SK-N-SH treated with all-trans-retinoic acid at 6 μM for 48 hours (cell line): ENCODE results near the gene PMFBP1.

Source experiments
- ATAC-seq: fragments of 200-7000 bp; cut with Tn5 transposase; 3 replicates; pipeline ENCODE4 v1.9.1; 2020; ENCODE audit warnings: mild to moderate bottlenecking, moderate library complexity
- ARNTL ChIP-seq: fragments of 450-650 bp; formaldehyde crosslinking; IDR thresholded peaks from 2 replicates; pipeline ENCODE4 v1.5.0; 2020; ENCODE audit warnings: low read depth, mild to moderate bottlenecking, moderate library complexity, borderline replicate concordance
- BACH2 ChIP-seq: fragments of 250-450 bp; sonication (Bioruptor Pico); IDR thresholded peaks from 2 replicates; pipeline ENCODE4 v1.9.0; 2021; ENCODE audit warnings: mild to moderate bottlenecking, borderline replicate concordance
- CSDC2 ChIP-seq: fragments of 250-450 bp; sonication (Bioruptor Pico); IDR thresholded peaks from 2 replicates; pipeline ENCODE4 v1.5.0; 2020; ENCODE audit warnings: mild to moderate bottlenecking, moderate library complexity
- ESRRG ChIP-seq: fragments of 250-450 bp; sonication (Bioruptor Pico); IDR thresholded peaks from 2 replicates; pipeline ENCODE4 v1.6.1; 2021; ENCODE audit warnings: mild to moderate bottlenecking
- GLIS3 ChIP-seq: fragments of 250-450 bp; sonication (Bioruptor Pico); IDR thresholded peaks from 2 replicates; pipeline ENCODE4 v1.5.0; 2020; ENCODE audit warnings: mild to moderate bottlenecking, moderate library complexity
- ISL1 ChIP-seq: fragments of 250-450 bp; sonication (Bioruptor Pico); IDR thresholded peaks from 2 replicates; pipeline ENCODE4 v2.1.2; 2022; ENCODE audit warnings: mild to moderate bottlenecking, moderate library complexity
- PPARA ChIP-seq: fragments of 250-450 bp; sonication (Bioruptor Pico); IDR thresholded peaks from 2 replicates; pipeline ENCODE4 v1.5.0; 2020; ENCODE audit warnings: mild to moderate bottlenecking, borderline replicate concordance
- RARB ChIP-seq: fragments of 250-450 bp; sonication (Bioruptor Pico); IDR thresholded peaks from 2 replicates; pipeline ENCODE4 v1.8.0; 2021; ENCODE audit warnings: mild to moderate bottlenecking, moderate library complexity
- SNAI2 ChIP-seq: fragments of 250-450 bp; sonication (Bioruptor Pico); IDR thresholded peaks from 2 replicates; pipeline ENCODE4 v1.5.0; 2020; ENCODE audit warnings: mild to moderate bottlenecking, moderate library complexity
- TOX ChIP-seq: fragments of 250-450 bp; sonication (Bioruptor Pico); IDR thresholded peaks from 2 replicates; pipeline ENCODE4 v1.8.0; 2021; ENCODE audit warnings: mild to moderate bottlenecking, moderate library complexity, borderline replicate concordance
- ZC3H10 ChIP-seq: fragments of 250-450 bp; sonication (Bioruptor Pico); IDR thresholded peaks from 2 replicates; pipeline ENCODE4 v1.5.1; 2021; ENCODE audit warnings: mild to moderate bottlenecking, moderate library complexity
- ZFP3 ChIP-seq: fragments of 250-450 bp; sonication (Bioruptor Pico); IDR thresholded peaks from 2 replicates; pipeline ENCODE4 v1.5.0; 2020; ENCODE audit warnings: mild to moderate bottlenecking, moderate library complexity
- ZFP30 ChIP-seq: fragments of 450-650 bp; formaldehyde crosslinking; IDR thresholded peaks from 2 replicates; pipeline ENCODE4 v1.5.0; 2022; ENCODE audit warnings: mild to moderate bottlenecking, moderate library complexity
- ZNF565 ChIP-seq: fragments of 450-650 bp; formaldehyde crosslinking; conservative IDR thresholded peaks from 2 replicates; pipeline ENCODE4 v1.5.0; 2020; ENCODE audit warnings: low read depth, mild to moderate bottlenecking, moderate library complexity
- ZNF70 ChIP-seq: fragments of 450-650 bp; formaldehyde crosslinking; IDR thresholded peaks from 2 replicates; pipeline ENCODE4 v1.5.0; 2020; ENCODE audit warnings: mild to moderate bottlenecking, moderate library complexity
- ZNF8 ChIP-seq: fragments of 450-650 bp; formaldehyde crosslinking; IDR thresholded peaks from 2 replicates; pipeline ENCODE4 v1.5.0; 2020; ENCODE audit warnings: mild to moderate bottlenecking, moderate library complexity
- TF ChIP-seq, protein P1 (sequence below): fragments of 250-450 bp; sonication (Bioruptor Pico); IDR thresholded peaks from 2 replicates; pipeline ENCODE4 v1.5.1; 2020; ENCODE audit warnings: low read depth, mild to moderate bottlenecking, moderate library complexity
- TF ChIP-seq, protein P2 (sequence below): fragments of 250-450 bp; sonication (Bioruptor Pico); IDR thresholded peaks from 2 replicates; pipeline ENCODE4 v1.5.1; 2021; ENCODE audit warnings: mild to moderate bottlenecking, moderate library complexity
- TF ChIP-seq, protein P3 (sequence below): fragments of 250-450 bp; sonication (Bioruptor Pico); IDR thresholded peaks from 2 replicates; pipeline ENCODE4 v1.5.0; 2020; ENCODE audit warnings: mild to moderate bottlenecking, moderate library complexity
- TF ChIP-seq, protein P4 (sequence below): fragments of 250-450 bp; sonication (Bioruptor Pico); IDR thresholded peaks from 2 replicates; pipeline ENCODE4 v1.8.0; 2020; ENCODE audit warnings: mild to moderate bottlenecking, moderate library complexity, borderline replicate concordance

Gene PMFBP1

DNA sequence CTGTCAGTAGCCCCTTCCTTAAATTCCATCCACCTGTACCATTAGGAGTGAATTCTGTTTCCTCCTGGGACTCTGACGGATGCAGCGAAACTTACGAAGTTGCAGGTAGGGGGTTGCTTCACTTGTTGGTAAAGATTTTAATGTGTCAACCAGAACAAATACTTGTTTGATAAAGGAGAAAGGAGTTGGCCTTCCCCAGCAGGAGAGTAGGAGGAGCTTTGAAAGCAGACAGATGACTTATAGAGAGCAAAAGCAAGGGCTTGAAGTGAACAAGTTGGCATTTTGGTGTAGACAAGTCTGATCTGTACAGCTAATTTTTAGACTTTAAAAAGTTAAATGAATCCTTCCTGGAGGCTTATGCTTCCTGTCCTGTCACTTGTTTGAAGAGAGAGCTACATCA, 38.1 kb upstream of the PMFBP1 start:
- ATAC-seq, result no peak
- no peak for TF ChIP-seq PPARA (CRISPR knock-in tag)
- TF ChIP-seq TOX (CRISPR knock-in tag), result no peak
- no peak for TF ChIP-seq ZFP3 (CRISPR knock-in tag)
- no peak for TF ChIP-seq BACH2 (CRISPR knock-in tag)
- no peak for TF ChIP-seq GLIS3
- TF ChIP-seq ARNTL (CRISPR knock-in tag), result no peak
- TF ChIP-seq, protein P1, sequence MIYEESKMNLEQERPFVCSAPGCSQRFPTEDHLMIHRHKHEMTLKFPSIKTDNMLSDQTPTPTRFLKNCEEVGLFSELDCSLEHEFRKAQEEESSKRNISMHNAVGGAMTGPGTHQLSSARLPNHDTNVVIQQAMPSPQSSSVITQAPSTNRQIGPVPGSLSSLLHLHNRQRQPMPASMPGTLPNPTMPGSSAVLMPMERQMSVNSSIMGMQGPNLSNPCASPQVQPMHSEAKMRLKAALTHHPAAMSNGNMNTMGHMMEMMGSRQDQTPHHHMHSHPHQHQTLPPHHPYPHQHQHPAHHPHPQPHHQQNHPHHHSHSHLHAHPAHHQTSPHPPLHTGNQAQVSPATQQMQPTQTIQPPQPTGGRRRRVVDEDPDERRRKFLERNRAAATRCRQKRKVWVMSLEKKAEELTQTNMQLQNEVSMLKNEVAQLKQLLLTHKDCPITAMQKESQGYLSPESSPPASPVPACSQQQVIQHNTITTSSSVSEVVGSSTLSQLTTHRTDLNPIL (CRISPR knock-in tag), result no peak
- TF ChIP-seq, protein P2, sequence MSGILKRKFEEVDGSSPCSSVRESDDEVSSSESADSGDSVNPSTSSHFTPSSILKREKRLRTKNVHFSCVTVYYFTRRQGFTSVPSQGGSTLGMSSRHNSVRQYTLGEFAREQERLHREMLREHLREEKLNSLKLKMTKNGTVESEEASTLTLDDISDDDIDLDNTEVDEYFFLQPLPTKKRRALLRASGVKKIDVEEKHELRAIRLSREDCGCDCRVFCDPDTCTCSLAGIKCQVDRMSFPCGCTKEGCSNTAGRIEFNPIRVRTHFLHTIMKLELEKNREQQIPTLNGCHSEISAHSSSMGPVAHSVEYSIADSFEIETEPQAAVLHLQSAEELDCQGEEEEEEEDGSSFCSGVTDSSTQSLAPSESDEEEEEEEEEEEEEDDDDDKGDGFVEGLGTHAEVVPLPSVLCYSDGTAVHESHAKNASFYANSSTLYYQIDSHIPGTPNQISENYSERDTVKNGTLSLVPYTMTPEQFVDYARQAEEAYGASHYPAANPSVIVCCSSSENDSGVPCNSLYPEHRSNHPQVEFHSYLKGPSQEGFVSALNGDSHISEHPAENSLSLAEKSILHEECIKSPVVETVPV (CRISPR knock-in tag), result no peak
- TF ChIP-seq CSDC2 (CRISPR knock-in tag), result no peak
- TF ChIP-seq ZNF565 (CRISPR knock-in tag), result no peak
- TF ChIP-seq, protein P3, sequence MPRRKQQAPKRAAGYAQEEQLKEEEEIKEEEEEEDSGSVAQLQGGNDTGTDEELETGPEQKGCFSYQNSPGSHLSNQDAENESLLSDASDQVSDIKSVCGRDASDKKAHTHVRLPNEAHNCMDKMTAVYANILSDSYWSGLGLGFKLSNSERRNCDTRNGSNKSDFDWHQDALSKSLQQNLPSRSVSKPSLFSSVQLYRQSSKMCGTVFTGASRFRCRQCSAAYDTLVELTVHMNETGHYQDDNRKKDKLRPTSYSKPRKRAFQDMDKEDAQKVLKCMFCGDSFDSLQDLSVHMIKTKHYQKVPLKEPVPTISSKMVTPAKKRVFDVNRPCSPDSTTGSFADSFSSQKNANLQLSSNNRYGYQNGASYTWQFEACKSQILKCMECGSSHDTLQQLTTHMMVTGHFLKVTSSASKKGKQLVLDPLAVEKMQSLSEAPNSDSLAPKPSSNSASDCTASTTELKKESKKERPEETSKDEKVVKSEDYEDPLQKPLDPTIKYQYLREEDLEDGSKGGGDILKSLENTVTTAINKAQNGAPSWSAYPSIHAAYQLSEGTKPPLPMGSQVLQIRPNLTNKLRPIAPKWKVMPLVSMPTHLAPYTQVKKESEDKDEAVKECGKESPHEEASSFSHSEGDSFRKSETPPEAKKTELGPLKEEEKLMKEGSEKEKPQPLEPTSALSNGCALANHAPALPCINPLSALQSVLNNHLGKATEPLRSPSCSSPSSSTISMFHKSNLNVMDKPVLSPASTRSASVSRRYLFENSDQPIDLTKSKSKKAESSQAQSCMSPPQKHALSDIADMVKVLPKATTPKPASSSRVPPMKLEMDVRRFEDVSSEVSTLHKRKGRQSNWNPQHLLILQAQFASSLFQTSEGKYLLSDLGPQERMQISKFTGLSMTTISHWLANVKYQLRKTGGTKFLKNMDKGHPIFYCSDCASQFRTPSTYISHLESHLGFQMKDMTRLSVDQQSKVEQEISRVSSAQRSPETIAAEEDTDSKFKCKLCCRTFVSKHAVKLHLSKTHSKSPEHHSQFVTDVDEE (CRISPR knock-in tag), result no peak
- TF ChIP-seq ISL1 (CRISPR knock-in tag), result no peak
- TF ChIP-seq, protein P4, sequence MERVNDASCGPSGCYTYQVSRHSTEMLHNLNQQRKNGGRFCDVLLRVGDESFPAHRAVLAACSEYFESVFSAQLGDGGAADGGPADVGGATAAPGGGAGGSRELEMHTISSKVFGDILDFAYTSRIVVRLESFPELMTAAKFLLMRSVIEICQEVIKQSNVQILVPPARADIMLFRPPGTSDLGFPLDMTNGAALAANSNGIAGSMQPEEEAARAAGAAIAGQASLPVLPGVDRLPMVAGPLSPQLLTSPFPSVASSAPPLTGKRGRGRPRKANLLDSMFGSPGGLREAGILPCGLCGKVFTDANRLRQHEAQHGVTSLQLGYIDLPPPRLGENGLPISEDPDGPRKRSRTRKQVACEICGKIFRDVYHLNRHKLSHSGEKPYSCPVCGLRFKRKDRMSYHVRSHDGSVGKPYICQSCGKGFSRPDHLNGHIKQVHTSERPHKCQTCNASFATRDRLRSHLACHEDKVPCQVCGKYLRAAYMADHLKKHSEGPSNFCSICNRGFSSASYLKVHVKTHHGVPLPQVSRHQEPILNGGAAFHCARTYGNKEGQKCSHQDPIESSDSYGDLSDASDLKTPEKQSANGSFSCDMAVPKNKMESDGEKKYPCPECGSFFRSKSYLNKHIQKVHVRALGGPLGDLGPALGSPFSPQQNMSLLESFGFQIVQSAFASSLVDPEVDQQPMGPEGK, result no peak
- TF ChIP-seq ZNF70, result no peak
- TF ChIP-seq ZC3H10, result no peak
- no peak for TF ChIP-seq ESRRG (CRISPR knock-in tag)

DNA sequence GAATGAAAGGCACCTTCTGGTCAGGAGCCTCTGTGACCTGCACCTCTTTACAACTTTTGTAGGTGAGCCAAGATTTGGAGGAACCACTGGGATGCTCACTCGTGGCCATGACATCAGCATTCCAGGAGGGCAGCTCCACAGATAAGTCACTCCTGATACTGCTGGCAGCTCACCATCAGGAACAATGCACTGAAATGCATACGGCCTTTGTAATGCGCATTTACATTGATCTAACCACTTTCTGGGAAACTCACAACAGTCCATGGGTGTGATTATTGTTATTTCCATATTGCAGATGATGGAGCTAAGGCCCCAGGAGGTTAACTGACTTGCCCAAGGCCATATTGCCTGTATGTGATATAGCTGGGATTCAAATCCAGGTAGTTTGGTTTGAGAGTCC, 34.3 kb upstream of the PMFBP1 start:
- ATAC-seq, result no peak
- TF ChIP-seq ZNF565 (CRISPR knock-in tag), result no peak

DNA sequence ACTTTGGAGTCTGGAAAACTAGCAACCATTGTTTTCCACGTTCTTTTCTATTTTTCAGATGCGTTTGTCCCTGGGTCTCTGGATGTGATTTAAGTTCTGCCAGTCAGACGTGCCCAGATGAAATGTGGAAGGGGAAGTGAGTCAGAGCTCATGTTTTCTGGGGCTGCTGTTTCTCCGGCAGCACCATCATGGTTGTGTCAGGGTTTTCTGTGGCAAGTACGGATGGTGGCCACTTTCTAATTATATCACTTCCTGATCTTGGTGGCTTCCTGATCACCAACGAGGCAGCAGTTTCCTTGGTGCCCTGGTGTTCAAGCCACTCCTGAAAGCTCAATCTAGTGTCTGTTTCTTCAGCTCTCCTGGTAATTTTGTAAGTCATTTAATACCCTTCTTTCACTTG, 31.4 kb upstream of the PMFBP1 start:
- TF ChIP-seq PPARA (CRISPR knock-in tag) (no peak), SNAI2 (CRISPR knock-in tag) (no peak), ARNTL (CRISPR knock-in tag) (no peak), ZNF8 (CRISPR knock-in tag) (no peak), ISL1 (CRISPR knock-in tag) (no peak), RARB (no peak), GLIS3 (no peak), ZFP30 (no peak)
- TF ChIP-seq, protein P1 (CRISPR knock-in tag), result no peak
- TF ChIP-seq, protein P3 (CRISPR knock-in tag), result no peak
- TF ChIP-seq, all 23 proteins: peak for 0
- ATAC-seq, result peak; percentile 71
